Fibroblast of skin of abdomen (primary cell): ENCODE measurements around the gene CATSPERZ.

Experiments used
- DNase-seq: peaks from one replicate; pipeline ENCODE4 v3.0.0-alpha.2; 2013

The CATSPERZ gene

DNA sequence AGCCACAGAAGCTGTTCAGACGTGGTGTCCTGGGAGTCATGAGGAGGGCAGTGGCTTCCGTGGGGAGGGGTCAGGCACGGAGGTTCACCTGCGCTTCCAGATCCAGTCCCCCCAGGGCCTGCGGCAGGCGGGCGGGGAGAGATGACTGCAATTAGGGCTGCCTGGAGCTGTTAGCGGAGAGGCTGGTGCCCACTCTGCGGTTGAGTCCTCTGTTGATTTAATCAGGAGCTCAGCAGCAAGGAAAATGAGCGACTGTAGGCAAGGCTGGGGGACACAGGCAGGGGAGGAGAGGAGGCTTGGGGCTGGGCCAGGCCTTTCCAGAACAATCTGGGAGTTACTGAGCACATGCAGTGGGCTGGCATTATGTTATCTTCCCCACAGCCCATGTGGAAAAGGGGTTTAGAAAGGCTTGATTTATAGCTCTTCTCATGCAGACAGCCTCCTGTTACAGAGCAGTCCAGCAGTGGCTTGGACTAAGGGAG, 35.7 kb upstream of the CATSPERZ start:
- DNase-seq: no peak

DNA sequence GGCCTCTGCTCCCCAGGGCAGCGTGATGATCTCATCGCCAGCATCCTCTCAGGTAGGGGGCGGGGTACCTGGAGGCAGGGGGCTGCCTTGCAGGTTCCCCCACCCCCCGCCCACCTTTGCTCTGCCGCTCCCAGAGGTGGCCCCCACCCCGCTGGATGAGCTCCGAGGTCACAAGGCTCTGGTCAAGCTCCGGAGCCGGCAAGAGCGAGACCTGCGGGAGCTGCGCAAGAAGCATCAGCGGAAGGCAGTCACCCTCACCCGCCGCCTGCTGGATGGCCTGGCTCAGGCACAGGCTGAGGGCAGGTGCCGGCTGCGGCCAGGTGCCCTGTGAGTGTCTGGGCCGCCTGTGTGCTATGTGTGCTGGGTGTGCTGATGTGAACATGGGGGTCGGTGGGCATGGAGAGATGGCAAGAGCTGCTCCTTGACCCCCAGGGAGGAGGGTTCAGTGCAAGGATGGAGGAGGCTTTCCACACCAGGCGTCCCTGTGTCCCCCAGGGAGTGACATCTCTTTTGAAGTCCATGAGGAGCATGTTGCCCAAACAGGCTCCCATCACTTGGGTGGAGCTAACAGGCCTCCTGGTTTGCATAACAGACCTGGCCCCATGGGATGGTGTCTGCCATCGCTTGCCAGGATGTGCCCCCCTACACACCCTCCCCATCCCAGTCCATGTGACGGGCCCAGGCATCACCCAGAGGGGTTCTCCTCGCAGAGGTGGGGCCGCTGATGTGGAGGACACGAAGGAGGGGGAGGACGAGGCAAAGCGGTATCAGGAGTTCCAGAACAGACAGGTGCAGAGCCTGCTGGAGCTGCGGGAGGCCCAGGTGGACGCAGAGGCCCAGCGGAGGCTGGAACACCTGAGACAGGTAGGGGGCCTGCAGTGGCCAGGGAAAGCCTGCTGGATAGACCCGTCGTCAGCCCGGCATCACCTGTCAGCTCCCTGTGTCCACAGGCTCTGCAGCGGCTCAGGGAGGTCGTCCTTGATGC, 34.7 kb upstream of the CATSPERZ start:
- no peak for DNase-seq

DNA sequence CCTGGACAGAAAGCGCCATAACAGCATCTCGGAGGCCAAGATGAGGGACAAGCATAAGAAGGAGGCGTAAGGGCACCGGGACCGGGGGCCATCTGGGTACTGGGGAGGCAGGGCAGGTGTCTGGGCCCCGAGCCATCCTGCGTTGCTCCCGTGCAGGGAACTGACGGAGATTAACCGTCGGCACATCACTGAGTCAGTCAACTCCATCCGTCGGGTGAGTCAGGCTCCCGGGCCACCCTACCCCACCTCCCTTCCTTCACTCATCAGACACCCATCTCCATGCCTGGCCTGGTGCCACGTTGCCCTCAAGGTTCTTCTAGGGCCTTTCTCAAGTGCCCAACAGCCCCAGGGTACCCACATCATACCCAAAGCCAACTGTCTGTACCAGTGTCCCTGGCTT, 33.8 kb upstream of the CATSPERZ start:
- DNase-seq: no peak

DNA sequence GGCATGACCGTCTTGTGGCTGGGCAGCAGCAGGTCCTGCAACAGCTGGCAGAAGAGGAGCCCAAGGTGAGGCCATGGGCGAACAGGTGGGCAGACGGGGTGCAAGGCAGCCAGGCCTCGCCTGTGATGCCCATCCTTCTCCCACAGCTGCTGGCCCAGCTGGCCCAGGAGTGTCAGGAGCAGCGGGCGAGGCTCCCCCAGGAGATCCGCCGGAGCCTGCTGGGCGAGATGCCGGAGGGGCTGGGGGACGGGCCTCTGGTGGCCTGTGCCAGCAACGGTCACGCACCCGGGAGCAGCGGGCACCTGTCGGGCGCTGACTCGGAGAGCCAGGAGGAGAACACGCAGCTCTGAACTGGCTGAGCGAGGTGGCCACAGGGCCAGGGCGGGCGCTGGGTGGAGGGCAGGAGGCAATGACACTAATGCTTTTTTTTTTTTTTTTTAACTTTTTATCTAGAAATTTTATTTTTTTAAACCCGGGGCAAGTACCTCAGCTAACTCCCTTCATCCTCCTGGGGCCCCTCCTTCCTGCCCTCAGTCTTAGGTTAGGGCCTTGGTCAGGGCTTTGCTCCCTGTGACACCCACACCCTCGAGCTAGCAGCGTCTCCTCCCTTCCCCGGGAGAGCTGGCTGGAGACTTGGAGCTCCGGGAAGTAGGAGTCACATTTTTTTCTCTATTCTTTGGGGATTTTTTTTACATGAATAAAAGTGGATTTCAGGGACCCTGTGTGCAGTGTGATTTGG, 32.8 kb upstream of the CATSPERZ start:
- DNase-seq: no peak

DNA sequence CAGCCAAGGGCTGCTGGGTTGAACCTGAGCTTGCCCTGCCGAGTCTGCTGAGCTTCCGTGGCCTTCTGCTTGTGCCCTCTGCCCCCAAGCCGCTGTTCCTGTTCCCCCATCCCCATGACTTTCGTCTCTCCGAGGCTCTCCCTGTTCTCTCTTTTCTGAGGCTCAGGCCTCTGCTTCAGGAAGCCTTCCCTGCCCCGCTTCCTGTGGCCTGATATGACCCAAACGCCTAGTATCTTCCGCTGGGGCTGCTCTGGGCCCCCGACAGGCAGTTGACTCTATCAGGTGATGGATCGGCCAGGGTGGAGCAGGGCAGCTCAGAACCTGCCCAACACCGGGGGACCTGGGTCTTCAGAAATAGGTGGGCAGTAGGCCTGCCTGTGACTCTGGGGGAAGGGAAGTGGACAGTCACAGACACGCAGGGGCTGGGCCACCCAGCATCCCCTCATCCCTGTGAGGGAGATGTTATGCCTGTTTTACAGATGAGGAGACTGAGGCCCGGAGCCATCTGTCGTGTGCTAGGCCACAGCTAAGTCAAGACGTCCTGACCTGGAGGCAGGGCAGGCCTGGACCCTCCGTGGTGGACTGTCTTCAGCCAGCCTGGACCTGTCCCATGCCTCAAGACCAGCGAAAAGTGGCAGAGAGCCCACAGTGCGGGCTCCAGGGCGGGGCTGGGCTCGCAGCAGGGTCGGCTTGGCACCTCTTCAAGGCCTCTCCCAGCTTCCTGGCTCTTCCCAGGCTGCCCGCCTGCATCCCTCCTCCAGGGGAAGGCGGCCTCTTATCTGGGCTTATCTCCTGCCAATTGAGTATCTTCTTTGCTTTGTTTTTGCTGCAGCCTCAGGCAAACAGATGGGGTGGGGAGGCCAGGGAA, 31.9 kb upstream of the CATSPERZ start:
- peak; percentile 24 for DNase-seq

DNA sequence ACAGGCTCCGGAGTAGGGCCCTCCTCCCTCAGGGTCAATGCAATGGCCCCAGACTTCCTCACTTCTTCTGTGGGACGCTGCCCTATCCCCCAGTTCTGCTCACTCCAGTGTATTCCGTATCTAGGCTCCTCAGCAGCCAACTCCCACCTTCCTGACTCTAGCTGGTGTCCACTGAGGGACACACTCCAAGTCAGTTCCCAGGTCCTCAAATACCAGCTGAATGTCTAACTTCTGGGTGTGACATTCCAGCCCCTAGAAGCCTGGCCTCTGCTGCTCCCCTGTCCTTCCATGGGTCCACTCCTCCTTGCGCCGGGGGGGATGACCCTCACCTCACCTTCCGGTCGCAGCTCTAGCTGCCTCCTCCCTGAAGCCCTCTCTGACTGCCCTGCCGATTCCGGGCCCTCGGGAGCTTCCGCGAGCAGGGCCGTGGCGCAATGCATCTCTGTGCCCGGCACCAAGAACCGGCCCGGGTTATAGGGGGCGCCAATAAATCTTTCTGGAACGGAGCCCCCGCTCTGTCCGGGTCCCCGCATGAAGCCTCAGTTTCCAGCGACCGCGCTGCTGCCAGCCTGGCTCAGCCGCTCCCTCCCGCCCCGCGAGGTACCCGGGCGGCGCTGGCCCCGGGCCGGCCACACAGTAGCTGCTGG, 31.1 kb upstream of the CATSPERZ start:
- peak; percentile 16 for DNase-seq

DNA sequence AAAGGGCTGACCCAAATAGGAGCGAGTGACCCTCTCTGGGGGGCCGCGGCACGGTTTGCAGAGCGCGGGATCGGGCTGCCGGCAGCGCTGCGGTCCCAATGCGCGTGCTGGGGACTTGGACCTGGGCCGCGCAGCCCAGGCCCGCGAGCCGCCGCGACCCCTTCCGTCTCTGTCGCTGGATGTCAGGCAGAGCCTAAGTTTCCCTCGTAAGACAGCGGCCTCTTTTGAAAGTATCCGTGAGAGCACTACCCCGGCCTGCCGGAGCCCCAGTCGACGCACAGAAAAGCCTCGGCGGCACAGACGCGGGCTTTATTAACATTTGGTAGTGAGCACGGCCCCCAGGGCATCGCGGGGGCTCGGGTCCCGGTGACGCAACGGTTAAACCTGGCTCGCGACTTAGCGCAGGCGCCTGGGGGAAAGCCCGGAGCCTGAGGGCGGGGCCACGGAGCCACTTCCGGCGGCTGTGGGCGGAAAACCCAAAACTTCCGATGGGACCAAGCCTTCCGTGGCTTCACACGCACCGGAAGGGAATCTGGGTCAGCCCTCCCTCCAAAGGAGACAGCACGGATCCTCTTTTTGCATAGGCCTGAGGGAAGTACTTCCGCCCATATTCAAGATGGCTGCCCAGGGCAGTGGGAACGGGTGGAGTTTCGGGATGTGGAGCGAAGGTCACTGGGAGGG, 30.5 kb upstream of the CATSPERZ start:
- peak; percentile 100 for DNase-seq

DNA sequence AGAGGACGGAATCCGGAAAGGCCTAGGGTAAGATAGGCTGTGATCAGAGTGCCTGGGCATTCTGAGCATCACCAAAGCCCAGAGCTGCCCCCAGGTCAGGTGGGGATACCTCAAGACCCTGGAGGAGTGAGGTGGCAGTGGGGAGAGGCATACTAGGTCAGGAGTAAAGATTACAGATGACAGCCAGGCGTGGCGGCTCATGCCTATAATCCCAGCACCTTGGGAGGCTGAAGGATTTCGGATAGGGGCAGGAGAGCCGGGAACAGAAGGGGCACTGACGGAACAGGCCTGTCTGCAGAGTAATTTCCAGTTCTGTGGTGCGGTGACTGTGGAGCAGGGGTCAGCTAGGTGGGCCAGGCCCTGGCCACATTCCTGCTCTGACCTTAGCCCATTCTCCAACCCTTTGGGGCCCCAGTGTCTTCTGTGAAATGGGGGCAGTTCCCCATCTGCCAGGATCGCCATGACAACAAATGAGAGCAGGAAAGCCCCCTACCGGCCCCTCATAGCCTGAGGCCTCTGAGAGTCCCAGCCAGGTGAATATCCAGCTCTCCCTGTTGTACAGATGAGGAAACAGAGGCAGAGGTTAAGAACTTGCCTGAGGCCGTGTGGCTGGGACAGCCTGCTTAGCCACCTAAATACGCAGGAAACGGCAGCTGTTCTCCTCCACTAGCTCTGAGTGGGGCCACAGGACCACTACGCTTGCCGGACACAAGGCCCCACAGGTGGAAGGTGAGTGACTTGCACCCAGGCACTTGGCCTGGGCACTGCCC, 24.9 kb upstream of the CATSPERZ start:
- DNase-seq: no peak

DNA sequence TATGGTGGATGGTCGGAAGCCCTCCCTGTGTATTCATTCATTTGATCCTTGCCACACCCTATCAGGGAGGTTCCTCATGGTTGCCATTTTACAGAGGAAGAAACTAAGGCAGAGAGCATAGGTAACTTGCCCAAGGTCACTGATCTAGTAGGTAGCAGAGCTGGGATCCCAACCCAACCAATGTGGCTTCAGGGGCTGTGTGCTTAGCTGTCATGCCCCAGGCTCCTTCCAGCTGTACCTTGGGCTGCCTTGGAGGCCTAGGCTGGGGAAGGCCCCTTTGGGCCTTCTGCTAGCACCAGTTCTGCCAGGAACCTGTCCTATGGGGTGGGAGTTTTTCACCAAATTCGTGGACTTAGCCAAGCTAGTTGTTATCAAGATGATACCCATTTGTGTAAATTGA, 24.3 kb upstream of the CATSPERZ start:
- DNase-seq: no peak

DNA sequence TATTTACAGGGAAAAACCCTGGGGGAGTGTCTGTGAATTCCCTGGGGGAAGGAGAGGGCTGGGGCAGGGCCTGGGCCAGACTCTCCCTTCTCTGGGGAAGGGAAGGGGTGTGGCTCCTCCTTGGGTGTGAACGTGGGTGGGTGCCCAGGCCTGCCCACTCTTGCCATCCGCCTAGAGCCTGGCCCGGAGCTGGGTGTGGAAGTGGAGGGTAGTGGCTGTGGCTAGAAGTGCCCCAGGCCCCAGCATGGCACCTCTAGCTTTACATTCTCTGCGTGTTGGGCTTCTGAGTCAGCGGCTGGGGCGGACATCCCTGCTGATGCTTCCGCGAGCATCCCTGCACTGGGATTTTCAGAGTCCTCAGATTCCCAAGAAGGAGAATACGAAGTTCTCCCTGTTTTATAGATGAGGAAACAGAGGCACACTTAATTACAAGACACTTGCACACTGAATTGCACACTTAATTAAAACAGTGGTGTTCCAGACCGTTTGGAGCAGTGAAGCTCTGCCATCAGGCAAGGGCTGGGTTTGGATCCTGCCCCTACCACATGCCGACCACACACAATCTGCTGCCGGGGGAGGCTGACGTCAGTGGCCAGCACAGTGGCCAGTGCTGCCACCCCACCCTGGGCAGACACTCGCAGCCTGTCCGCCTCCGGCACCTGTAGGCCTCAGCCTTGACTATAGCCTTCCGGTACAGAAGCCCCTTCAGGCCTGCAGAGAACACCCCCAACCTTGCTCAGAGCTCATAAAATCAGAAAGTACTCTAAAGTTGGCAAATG, 23.3 kb upstream of the CATSPERZ start:
- DNase-seq: no peak

DNA sequence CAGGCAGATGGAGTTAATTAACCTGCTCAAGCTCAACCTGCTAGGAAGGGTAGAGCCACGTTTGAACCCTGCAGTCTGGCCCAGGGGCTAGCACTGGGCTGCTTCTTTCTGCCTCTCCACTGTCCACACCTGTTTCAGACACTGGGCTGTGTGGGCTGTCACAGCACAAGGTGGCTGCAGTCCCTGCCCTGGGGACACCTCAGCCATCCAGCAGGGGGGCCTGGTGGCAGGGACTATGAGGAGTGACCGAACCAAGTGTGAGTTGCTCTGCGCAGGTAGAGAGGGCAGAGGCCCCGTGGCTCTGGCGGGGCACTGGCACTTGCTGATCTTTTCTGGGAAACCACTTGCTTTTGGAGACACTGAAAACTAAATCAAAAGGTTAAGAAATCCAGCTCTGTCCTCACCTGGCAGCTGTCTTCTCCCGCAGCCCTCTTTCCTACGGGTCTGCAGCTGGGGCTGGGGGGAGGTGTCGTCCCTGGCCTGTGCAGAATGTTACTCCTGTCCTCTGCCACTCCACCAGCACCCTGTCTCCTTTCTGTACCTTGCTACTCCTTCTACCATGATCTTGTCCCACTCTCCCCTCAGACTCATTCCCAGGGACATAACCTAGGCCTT, 21.5 kb upstream of the CATSPERZ start:
- DNase-seq: no peak

DNA sequence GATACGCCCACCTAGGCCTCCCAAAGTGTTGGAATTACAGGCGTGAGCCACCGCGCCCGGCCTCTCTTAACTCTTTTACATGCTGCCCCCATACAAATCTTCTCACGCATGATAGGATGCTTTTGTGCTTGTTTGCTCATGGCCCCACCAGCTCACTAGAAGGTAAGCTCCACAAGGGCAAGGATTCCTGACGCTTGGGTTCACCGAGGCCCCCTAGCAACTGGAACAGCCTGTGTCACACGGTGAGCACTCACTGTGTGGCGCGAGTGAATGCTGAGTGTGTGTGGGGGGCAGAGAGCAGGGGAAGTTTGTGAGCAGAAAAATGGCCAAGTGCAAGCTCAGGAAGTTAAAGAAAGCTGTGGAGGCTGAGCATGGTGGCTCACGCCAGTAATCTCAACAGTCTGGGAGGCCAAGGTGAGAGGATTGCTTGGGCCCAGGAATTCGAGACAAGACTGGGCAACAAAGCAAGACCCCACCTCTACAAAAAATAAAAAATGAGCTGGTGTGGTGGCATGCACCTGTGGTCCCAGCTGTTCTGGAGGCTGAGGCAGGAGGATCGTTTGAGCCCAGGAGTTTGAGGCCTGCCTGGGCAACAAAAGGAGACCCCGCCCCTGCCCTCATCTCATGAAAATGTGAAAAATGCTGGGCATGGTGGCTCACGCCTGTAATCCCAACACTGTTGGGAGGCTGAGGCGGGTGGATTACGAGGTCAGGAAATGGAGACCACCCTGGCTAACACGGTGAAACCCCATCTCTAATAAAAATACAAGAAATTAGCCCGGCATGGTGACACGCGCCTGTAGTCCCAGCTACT, 18.0 kb upstream of the CATSPERZ start:
- no peak for DNase-seq

DNA sequence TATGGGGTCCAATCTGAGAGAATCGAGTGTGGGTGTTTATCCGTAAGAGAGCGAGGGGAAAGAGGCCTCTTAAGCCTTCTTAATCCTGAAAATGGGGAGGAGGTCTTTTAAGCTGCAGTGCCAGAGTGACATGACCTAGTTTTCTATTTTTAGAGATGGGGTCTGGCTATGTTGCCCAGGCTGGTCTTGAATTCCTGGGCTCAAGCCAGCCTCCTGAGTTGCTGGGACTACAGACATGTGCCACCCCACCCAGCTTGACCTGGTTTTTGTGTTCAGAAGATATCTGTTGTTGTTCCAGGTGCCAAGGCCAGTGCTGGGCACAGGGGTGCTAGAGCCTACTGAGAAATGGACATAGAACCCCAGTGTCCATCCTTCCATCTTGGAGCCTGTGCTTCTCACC, 17.1 kb upstream of the CATSPERZ start:
- DNase-seq: no peak

DNA sequence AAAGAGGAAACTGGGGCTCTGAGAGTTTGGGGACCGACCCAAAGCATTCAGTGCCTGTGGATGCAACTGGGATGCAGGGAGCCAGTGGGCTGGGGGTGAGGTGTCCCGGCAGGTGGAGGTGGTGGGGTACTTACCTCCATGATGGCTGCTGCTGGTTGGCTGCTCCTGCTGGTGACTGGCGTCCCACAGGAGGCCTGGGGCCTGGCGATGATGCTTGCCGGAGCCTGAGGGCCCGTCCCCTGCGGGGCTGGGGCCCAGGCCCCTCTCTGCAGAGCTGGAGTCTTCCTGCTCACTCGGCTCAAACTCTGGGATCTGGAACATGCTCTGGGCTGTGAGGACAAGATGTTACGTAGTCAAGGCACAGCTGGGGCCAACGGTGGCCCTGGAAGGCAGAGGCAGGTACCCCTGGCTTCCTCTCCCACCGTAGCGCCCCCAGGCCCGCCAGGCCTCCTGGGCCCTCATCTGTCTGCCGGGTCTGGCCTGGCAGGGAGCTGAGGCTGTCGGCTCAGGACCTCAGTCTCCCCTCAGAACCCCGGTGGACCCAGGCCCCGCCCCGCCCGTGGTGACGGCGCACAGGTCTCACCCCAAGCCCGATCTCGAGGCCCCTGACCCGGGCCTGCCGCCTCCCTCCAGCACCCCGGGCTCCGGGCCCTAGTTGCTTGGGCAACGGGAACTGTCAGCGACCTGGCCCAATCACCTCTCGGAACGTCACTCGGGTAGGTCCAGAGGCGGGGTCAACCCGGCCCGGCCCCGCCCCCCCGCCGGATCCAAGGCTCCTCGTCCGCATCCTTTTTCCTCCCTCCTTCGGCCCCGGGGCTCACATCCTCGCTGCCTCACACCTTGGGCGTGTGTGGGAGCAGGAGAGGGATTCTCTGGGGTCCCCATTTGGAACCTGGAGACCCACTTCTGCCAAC, 15.9 kb upstream of the CATSPERZ start, which contains the start of gene BAD:
Gene BAD (minus strand): TSS at position 618 of the 914 bp plus-strand sequence. CDS start 297 bp downstream, at position 321.
- peak; percentile 90 for DNase-seq

DNA sequence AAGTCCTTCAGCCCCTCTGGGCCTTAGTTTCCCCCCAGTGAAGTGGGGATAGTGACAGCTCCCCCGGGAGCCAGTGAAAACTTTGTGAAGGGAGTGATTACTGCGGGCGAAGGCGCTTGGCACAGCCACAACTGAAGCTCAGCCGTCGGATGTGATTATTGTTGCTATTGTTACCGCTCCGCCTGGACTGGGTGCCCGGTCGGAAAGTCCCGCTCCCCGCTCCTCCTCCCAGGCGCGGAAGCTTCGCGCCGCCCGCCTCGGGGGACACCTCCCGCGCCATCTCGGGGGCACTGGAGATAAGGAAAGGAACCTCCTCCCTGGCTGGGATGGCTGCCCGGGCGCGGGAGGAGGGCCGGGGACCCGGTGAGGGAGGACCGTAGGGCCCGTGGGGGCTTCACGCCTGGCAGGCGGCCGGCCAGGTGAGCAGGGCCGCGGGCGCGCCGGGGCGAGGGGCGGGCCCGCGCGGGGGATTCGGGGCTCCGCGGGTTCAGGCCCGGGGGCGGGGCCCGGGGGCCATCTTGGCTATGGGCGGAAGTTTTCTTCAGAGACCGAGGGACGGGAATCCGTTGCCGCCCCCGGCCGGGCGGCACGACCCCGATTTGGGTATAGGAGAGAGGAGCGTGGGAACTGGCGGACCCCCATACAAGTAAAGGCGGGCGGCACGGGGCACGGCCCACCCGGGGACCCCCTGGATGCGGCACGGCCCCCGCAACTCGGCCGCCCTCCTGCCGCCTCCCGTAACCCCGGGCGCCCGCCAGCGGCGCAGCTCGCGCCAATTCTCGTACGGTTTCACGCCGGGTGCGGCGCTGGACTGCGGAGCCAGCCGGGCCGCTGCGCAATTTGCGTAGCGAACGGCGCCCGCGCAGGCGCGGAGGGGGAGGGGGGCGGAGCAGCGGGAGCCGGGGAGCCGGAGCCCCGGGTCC, 14.9 kb upstream of the CATSPERZ start, which contains the start of gene GPR137:
Gene GPR137 (plus strand): TSS at position 887 of the 923 bp plus-strand sequence. CDS start 677 bp downstream, outside the sequence.
- DNase-seq: peak; percentile 67
